HG03280 (cell line): Measurements from ENCODE around the gene ZSCAN4.

Source experiments
- ATAC-seq: cut with Tn5 transposase; IDR thresholded peaks from one replicate; pipeline ENCODE4 v1.9.1; 2021; ENCODE audit warnings: mild to moderate bottlenecking, moderate library complexity; ENCODE audit not compliant: unreplicated experiment

The ZSCAN4 gene

DNA sequence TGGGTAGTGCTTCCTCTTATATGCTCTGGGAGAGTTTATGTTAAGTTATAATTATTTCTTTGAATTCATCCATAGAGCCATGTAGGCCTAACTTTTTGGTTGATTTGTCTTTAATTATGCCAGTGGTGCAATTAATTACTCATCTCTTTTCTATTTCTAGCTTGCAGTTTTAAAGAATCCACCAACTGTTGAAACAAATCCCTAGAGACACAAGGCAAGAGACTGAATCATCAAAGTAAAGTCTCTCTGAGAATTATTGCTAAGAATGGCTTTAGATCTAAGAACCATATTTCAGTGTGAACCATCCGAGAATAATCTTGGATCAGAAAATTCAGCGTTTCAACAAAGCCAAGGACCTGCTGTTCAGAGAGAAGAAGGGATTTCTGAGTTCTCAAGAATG, 7.1 kb downstream of the ZSCAN4 start:
- ATAC-seq, result no peak

DNA sequence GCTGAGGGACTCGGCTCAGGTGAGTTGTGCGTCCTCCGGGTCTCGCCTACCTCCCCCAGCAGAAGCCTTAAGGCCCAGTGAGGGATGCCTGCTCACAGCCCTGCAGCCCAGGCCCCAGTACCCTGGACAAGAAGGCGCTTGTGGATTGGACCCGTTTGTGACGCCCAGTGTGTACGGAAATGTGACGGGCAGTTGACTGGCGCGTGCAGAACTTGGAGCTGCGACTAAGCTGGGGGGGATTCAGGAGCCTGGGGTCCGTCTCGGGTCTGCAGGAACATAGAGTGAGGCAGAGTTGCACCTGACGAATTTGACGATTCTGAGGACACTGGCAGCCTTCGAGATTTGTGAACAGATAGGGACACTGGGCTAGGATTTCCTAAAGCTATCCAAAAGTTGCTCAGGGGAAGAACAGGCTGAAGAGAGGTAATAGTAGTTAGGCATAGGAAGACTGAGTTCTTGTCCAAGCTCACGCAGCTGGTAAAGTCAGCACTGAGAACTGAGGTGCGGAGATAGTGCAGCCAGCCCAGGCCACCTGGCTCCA, 13.6 kb downstream of the ZSCAN4 start:
- no peak for ATAC-seq

DNA sequence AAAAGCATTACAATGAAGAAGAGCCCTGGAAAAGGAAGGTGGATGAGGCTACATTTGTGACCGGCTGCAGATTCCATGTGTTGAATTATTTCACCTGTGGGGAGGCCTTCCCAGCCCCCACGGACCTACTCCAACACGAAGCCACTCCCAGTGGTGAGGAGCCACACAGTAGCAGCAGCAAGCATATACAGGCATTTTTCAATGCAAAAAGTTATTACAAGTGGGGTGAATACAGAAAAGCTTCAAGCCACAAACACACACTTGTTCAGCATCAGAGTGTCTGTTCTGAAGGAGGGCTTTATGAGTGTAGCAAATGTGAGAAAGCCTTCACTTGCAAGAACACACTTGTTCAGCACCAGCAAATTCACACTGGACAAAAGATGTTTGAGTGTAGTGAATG, 18.0 kb downstream of the ZSCAN4 start:
- no peak for ATAC-seq

DNA sequence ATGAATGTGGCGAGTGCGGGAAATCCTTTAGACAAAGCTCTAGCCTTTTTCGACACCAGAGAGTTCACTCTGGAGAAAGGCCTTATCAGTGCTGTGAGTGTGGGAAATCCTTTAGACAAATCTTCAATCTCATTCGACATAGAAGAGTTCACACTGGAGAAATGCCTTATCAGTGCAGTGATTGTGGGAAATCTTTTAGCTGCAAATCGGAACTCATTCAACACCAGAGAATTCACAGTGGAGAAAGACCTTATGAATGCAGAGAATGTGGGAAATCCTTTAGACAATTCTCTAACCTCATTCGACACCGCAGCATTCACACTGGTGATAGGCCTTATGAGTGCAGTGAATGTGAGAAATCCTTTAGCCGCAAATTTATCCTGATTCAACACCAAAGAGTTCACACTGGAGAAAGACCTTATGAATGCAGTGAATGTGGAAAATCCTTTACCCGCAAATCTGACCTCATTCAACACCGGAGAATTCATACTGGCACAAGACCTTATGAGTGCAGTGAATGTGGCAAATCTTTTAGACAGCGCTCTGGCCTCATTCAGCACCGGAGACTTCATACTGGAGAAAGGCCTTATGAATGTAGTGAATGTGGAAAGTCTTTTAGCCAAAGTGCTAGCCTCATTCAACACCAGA, 18.8 kb downstream of the ZSCAN4 start:
- ATAC-seq, result no peak

DNA sequence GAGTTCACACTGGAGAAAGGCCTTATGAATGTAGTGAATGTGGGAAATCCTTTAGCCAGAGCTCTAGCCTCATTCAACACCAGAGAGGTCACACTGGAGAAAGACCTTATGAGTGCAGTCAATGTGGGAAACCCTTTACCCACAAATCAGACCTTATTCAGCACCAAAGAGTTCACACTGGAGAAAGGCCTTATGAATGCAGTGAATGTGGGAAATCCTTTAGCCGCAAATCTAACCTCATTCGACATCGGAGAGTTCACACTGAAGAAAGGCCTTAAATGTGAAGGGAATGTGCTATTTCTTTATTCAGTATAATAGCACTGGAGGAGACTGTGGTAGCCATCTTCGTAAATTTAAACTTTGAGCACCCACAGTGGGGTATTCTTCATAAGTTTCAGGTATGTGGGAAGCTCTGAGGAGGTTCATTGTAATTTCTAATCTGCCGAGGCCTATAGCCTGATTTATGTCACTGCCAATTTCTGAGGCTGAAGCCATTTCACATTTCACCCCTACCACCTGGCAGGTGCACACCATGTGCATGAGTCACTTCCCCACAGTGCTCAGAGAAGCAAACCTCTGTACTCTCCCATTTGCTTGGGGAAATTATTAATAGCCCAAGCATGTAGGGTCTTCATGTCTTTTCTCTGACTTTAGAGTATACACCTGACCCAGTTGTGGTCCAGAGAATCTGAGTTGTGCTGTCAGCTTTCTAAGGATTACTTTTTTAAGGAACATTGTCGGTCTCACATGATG, 19.5 kb downstream of the ZSCAN4 start:
- no peak for ATAC-seq

DNA sequence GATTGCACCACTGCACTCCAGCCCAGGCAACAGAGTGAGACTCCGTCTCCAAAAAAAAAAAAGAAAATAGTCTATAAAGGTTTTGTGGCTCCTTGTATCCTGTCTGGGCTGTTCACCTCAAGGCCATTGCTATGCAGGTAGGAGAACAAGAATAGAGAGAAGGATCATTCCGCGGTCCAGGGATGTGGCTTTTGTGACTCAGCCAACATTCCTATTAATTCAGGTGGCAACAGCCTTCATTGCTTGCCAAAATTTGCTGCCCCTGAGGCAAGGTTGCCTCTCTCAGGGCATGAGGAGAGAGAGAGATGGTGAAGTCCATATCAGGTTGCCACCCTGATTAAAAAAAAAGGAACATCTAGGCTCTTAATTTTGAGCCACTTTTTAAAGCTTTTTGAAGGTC, 21.0 kb downstream of the ZSCAN4 start:
- no peak for ATAC-seq

DNA sequence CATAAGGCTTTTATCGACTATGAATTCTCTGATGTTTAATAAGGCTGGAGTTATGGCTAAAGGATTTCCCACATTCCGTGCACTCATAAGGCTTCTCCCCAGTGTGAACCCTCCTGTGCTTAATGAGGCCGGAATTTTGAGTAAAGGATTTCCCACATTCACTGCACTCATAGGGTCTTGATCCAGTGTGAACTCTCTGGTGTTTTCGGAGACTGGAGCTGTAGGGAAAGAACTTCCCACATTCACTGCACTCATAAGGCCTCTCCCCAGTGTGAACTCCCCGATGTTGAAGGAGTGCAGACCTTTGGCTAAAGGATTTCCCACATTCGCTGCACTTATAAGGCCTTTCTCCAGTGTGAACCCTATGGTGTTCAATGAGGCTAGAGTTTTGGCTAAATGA, 32.9 kb downstream of the ZSCAN4 start:
- ATAC-seq, result no peak

DNA sequence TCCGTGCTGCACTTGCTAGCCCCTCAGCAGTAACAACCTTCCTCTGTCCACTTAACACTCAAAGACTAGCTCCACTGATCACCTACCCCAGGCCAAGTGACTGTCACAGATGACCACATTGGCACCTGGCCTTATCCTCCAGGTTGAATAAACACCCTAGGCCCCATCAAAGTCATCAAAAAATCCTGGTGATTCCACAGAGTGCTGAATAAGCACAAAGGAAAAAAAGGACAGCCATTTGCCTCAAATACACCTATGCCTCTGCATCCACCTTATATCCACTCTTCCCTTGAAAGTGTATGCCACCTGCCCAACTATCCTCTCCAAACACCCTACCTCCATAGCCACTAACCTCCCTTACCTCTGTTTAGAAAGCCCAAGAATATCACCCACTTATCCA, 37.6 kb downstream of the ZSCAN4 start:
- no peak for ATAC-seq

DNA sequence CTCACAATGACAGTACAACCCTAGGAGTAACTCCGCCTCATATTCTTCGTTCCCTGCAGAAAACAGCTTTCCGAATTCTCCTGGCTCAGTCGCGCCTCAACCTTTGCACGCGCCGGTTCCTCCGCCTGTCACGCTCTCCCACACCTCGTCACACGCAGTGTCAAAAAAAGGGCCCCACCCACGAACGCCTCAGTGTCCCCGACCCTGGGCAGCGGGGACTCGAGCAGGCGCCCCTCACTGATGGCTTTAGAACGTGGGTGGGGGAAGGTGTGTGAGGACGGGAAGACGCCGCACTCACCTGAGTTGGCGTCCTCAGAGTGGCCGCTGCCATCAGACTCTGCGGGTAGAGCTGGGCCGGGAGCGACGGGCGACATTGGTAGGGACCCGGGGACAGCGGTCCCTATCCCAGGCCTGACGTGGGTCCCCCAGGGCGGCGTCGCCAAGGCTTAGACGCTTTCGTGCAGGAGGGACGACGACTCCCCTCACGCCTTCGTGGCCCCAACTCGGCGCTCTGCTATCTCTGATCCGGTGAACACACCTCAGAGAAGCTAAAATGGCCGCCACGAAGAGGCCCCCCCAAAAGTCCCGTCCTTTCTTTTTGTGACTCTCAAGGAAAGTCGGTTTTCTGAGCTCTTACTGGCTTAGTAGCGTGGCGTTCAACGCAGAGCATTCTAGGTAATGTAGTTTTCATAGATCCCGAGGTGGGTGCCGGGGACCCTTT, 40.1 kb downstream of the ZSCAN4 start, which contains the start of gene ZNF154:
Gene ZNF154, minus strand, starts transcription at position 564 of the 721 bp plus-strand sequence. Its CDS starts 233 bp downstream, at position 331.
- ATAC-seq, result no peak

DNA sequence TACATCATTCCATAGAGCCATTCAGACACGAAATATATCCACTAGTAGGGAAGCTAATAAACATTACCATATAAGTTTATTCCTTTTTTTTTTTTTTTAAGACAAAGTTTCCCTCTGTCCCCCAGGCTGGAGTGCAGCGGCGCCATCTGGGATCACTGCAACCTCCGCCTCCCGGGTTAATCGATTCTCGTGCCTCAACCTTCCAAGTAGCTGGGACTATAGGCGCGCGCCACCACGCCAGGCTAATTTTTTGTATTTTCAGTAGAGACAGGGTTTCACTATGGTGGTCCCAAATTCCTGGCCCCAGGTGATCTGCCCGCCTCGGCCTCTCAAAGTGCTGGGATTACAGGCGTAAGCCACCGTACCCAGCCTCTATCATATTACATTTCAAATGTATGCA, 40.9 kb downstream of the ZSCAN4 start:
- no peak for ATAC-seq

DNA sequence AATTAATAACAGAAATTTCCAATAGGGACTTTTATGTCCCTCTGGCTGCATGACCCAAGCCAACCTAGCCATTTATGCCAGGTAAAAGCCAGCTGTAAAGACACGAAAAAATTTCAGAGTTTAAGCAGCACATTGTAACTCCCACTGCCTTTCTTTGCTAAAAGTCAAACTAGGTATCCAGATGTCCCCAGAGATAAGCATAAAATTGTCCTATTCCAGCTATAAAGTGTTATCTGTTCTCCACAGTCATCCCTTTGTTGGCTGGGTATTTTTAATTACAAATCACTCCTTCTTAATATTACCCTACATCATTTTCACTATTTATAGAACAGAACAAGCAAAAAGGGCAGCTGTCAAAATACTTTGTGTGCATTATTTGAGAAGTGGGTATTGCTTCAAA, 43.5 kb downstream of the ZSCAN4 start:
- no peak for ATAC-seq

DNA sequence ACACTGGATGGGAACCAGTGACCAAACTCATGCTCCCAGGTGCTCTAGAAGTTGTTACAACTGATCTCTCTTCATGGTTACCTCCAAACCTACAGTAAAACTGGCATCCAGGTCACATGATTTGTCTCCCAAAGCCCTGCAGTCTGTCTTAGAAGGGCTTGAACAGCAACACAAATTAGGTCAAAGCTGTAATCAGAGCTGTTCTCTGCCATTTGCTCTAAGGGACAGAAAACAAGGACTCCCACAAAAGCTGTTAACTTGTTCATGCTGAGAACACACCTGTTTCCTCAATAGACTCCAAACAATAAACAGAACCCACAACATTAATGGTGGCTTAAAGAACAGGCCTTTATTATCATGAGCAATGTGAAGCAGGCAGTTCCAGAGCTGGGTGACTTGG, 50.7 kb downstream of the ZSCAN4 start:
- no peak for ATAC-seq

DNA sequence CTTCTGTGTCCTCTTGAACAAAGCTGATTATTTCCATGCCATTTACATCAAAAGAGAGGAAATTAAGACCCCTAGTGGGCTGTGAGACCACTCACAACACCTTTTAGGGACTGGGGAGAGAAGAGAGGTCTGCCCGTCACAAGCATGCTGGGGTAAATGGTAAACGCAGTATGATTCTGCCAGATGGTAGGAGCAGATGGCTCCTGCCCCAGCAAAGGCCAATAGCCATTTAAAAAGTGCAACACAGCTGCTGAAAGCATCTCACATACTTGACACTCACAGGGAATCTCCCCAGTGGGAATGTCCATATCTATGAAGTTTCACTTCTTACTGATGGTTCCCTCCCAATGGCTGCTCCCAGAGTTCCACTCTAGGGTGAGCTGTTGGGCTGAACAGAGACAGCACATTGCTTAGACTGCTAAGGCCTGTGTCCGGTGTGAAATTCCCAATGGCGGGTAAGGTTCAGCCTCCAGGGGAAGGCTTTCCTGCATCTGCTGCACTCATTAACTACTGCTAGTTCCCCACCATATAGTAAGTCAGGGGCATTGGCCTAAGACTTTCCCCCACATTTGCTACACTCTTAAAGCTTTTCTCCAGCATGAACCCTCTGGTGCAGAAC, 51.3 kb downstream of the ZSCAN4 start:
- no peak for ATAC-seq

DNA sequence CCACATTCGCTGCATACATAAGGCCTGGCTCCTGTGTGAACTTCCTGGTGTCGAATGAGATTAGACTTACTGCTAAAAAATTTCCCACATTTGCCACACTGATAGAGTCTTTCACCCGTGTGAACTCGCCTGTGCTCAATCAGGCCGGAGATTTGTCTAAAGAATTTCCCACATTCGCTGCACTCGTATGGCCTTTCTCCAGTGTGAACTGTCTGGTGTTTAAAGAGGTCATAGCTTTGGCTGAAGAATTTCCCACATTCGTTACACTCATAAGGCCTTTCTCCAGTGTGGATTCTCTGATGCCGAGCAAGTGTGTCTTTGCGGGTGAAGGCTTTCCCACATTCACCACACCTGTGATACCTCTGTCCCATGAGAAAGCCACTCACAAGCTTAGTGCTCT, 52.1 kb downstream of the ZSCAN4 start:
- no peak for ATAC-seq
